GM18499 (cell line): Measurements from ENCODE around the gene TSC22D1.
"Not testable (repeated sequence)": the region's sequence is repeated elsewhere in the genome, so short reads cannot be mapped to it uniquely, and the experiment has no call there.

Source experiments
- ATAC-seq: cut with Tn5 transposase; IDR thresholded peaks from one replicate; pipeline ENCODE4 v1.9.1; 2021; ENCODE audit warnings: moderate number of reproducible peaks; ENCODE audit not compliant: insufficient read depth, unreplicated experiment

Gene TSC22D1

DNA sequence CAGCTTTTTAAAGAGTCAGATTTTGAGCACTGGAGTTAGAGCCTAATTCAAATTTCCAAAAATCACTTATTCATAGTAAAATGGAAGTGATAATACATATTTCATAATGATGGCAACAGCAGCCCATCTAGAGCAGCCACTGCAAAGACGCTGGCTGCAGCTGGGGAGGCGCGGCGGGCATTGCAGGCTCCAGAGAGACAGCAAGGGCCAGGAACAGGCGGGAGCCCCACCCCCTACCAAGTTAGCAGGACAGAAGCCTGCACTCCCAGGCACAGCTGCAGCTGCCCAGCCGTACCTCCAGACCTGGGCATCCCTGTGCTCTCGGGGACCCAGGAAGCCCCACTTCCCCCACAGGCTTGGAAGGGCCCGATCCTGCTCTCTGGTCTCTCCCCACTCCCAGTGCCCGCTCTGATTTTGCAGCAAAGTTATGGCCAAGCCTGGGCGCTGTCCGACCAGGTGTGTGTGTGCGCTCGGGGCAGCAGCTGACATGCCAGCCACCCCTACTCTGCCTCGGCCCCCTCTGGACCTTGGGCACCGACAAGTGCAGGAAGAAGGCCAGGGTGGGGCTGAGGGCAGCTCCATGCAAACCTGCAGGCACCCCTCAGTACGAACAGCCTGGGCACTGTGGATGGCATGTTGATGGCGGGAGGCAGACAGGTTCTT, 117.7 kb downstream of the TSC22D1 start:
- no peak for ATAC-seq

DNA sequence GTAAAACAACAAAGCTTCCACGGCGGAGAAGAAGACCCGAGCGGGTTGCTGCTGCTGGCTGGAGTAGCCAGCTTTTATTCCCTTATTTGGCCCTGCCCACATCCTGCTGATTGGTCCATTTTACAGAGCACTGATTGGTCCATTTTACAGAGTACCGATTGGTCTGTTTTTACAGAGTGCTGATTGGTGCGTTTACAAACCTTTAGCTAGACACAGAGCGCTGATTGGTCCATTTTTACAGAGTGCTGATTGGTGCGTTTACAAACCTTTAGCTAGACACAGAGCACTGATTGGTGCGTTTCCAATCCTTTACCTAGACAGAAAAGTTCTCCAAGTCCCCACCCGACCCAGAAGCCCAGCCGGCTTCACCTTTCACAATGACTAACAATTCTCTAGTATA, 119.9 kb downstream of the TSC22D1 start:
- ATAC-seq = not testable (repeated sequence)

DNA sequence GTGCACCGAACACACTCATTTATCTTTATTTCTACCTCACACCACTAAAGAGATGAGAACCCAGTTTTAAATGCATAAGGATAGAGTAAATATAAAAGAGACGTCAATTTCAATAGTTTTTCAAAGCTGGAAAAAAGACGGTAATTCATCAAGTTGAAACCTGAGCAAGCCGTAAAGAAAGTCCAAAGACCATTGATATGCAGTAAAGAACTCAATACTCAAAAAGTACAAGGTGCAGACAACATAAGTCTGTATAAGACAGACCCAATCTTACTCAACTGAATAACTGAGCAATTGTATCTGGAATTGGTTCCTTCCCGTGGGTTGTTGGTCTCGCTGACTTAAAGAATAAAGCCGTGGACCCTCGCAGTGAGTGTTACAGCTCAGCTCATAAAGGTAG, 120.4 kb downstream of the TSC22D1 start:
- ATAC-seq = no peak

DNA sequence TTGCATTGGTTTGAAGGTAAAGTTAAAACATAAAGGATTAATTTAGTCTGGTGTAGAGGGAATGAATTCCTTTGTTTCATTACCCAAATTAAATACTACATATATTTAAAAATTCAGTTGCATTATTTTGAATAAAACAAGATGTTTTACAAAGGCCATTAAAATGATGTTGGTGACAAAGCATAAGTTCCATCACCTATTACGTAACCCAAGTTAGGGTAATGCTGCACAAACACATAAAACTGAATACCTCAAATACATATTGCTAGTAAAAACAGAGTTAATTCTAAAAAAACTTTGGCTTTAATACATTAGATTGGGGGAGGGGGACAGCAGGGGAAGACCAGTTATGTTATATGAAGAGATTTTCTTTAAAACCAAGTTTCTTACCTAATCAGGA, 122.2 kb downstream of the TSC22D1 start:
- ATAC-seq = no peak

DNA sequence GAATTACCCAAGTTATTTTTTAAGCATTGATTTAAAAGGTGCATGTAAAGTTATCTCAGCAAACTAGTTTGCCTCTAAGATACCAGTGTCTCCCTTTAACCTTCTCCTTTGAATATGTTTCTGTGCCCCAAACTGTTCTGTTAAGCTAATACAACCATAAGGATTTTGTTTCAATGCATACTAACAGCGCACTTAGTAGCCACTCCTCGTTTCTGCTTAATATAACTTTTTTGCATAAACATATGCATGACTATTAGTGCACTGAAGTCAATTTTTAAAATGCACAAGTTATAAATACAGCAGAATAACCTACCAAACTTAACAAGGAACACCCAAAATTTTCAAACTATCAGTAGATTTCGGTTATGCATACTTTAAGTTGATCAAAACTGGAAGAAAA, 123.1 kb downstream of the TSC22D1 start:
- ATAC-seq = no peak

DNA sequence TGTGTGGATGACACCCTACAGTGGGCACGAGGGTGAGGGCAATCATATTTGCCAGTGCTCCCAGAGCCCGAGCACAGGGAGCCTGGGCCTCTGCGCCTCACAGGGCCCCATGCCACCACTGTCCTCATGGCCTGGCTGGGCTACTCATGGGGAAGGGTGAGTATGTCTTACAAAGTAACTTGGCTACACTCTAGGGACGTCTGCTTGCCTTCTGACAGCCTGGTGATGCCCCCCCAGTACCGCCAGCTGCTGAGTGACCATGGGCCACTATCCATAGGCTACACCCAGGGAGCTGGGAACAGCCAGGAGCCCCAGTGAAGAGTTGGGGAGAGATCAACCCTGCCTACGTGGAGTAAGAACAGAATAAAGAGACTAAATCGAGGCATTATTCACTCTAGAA, 123.7 kb downstream of the TSC22D1 start:
- no peak for ATAC-seq

DNA sequence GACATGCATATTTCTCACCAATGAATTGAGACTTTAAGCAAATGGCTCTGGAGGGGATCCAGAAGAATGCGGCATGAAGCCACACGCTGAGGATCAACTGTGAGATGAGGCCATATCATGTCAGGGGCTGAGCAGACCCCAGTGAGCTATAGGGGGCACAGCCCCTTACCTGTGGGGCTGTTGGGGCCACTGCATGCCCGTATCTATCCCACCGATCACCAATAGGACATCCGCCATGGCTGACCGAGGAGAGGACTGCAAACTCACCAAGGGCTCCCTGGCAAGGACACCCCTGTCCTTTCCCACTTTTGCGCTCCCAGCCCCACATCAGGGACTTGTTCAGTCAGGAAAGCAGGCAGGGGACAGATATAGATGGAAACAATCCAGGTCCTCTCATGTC, 124.5 kb downstream of the TSC22D1 start:
- ATAC-seq = no peak

DNA sequence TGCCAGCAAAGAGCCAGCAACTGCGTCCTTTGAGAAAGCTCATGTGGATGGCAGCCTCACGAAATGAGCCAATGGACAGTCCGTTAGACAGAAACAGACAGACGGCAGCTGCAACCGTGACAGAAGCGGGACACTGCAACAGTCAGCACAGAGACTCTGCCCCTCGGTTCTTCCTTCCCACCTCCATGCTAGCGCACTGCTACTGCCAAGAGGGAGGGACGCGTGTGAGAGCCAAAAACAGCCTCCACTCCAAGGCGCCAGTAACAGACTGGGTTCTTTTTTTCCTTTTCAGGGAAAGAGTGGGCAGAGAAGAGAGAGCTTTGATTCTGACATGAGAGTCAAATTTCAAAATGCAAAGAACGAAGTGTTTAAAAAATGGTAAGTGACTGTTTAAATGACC, 125.0 kb downstream of the TSC22D1 start:
- no peak for ATAC-seq

DNA sequence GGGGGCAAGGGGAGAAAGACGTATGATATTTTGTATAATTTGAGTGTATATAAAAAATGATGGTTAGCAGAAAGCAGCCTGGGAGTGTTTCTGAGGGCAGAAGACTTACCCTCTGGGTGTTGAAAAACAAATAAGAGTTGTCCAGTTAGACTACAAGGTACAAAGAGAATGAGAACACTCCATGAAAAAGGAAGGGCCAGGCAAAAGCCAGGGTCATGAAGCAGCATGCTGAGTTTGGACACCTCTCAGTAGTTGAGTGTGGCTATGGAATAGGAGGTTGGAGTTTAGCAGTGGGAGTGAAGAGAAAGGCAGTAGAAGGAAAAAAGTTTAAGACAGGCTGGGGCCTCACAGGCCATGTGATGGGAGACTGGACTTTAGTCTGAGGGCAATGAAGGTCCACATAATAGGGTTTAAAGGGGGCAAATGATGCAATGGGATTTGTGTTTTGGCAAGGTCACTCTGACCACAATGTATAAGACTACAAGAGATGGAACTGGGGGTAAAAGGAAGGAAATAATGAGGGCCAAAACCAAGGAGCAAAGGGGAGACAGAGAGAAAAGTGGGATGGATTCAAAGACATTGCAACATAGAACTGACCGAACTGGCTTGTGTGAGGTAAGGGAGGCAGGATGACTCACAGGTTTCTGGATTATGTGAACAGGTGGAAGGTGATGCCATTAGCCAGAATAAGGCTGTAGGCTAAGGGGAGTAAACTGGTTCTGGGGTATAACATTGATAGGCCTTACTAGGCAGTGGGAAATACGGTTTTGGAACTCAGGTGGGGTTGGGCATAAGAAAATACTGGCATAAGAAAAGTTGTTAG, 125.9 kb downstream of the TSC22D1 start:
- ATAC-seq = no peak

DNA sequence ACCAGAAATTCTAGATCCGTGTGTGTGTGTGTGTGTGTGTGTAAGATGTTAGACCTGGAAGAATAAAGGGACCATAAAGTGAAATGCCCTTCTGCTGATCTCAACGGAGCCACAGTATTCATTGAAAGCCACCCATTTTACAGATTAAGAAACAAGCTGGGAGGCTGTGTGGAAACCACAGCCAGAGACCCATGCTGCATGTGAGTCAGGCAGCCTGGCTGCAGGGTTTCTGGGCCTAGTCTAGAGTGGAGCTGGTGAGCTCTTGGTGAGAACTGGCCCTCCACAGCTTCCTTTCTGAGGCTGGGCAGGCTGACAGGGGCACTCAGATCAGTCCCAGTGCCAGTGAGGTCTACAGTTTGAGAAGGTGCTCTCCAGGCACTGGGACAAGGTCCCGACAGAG, 127.3 kb downstream of the TSC22D1 start:
- no peak for ATAC-seq

DNA sequence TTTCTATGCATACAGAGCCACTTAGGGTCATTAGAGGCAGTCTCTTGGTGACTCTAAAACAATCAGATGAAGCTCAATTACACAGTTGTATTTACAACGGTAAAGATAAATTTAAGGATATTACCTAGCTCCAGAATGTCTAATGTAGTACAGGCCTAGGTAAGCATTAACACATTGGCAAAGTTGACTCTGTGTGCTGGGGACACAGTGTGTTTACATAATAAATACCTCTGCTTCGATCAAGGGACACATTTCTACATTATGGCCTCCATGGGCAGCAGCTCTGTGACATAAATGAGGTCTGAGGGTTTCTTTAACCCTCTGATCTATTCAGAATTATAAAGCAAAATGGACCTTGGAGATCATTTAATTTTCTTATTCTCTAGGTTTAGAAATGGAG, 127.8 kb downstream of the TSC22D1 start:
- ATAC-seq = no peak

DNA sequence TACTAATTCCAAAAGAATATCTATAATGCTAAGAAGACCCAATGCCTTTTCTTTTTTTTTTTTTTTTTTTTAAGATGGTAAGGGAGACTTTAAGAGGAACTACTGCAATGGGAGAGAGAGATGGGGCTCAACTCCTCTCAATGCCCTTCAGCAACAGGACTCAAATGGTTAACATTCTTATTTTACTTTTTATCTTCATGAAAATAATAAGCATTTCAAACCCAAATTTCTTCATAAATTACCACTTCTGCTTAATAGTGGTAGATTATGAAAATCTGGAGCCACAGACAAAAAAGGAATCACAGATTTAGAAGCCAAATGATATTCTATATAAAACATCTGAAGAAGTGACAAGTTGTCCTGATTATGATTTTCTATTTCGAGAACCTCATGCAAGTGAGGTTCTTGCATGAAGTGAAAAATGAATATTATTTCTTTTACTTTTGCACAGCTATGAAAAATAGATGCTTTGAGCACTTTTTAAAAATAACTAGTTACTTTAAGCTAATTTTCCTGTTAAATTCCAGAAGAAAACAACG, 128.3 kb downstream of the TSC22D1 start:
- no peak for ATAC-seq

DNA sequence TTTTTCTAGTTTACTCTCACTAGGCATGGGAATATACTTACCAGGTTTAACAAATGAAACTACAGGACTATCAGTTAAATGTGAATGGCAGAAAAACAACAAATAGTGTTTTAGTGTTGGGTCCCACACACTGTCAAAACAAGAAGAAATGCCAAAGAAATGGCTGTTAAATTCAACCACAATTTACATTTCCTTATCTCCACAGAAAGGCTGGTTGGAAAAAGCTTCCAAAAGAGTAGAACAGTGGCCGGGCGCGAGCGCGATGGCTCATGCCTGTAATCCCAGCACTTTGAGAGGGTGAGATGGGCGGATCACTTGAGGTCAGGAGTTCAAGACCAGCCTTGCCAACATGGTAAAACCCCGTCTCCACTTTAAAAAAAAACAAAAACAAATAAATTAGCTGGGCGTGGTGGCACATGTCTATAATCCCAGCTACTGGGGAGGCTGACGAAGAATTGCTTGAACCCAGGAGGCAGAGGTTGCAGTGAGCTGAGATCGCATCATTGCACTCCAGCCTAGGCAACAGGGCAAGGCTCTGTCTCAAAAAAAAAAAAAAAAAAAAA, 136.0 kb downstream of the TSC22D1 start:
- no peak for ATAC-seq

DNA sequence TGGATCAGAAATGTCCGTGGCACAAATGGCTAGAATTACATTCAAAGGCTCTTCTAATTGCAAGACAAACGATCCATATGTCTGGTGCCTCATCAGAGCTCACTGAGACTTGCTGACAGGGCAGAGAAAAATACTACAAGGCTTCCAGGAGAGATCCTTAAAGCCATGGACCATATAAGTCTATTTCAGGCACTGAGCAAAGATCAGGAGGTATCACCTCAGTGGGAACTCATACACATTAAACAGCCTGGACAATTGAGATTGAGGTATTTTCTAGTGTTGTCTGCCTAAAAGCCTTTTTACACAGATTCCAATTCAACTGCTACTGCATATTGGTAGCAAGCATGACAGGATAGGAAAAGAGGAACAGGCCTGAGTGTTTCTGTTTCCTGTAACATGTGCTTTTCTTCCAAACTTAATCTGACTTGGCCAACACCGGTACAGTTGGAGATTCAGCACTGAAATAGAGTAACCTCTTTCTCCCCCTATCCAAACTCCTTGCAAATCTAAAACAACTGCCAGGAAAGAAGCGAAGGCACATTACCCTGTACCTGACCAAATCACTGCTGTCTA, 136.6 kb downstream of the TSC22D1 start:
- no peak for ATAC-seq

DNA sequence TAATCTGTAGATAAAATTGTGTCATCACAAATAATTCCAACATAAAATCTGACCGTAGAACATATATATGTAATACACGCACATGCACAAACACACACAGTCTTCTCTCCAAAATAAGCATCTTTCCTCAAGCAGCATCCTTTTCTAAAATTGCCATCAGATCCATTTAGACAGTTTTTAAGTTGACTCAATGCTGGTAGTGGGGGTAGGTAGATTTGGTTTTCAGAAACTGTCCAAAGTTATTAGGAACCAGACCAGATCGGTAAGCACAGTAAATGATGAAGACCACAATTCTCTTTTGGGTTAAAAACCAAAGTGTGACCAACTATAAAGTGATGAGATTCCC, 137.9 kb downstream of the TSC22D1 start:
- ATAC-seq = no peak

DNA sequence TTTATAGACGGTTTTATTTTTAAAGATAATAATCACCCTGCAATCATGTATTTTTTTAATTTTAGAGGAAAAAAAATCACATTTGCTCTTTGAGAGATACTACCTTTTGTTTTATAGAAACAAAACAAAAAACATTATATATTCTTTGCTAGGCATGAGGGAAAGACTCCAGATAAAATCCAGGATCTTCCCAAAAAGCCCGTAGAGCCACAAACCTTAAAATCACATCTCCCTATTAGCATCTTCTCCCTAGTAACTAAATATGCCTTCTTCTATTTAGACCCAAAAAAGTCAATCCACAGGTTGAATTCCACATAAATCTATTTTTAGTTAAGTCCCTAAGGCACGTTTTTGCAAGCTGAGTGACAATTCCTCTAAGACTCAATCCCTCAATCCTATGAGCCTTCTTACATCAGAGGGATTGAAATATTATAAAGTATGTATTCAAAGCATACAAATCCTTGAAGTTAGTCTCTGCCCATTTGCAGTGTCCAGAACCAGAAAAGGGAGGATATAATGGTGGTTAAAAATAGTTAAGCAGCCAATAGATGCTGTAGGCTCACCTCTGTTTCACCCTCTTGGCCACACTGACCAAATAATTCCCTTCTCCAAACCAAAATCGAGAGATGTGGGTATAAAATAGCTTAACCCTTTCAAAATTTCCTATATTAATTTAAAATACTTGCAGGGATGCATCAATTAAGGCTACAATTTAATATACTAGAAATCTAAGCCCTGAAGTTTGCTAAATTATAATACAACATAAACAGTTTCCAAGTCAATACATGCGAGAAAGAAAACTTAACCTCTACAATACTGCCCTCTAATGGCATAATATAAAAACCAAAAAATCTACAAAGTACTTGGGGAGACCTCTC, 138.5 kb downstream of the TSC22D1 start:
- no peak for ATAC-seq

DNA sequence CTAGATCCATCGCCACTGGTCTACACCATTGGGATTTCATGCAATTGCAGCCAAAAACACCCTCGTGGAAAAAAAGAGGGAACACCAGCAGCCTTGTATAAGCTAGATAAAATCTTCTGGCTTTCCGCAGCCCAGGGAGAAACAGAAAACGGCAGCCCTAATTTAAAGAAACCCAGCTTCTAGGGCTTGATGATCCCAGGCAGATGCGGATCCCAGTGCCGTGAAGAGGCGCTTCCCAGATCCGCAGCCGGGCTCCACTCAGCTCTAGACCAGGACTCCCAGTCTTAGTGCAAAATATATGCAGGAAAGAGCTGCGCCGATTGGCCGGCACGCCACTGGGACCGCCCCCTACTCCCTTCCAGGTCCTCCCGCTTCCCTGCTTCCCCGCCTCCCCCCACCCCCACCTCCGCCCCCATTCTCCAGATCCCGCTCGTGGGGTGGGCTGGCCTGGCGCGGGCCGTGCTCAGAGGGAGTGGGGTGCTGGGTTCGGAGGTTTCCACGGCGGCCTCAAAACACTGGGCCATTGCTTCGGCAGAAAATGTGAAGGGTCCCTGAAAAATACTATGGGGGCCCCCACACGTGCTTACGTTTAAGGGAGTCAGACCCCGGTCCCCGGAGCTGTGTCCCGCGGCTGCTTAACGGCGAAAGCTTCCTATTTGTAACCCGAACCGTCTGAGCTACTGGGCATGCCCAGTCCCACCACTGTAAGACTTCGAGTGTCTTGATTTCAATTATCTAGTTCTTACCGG, 139.4 kb downstream of the TSC22D1 start:
- no peak for ATAC-seq

DNA sequence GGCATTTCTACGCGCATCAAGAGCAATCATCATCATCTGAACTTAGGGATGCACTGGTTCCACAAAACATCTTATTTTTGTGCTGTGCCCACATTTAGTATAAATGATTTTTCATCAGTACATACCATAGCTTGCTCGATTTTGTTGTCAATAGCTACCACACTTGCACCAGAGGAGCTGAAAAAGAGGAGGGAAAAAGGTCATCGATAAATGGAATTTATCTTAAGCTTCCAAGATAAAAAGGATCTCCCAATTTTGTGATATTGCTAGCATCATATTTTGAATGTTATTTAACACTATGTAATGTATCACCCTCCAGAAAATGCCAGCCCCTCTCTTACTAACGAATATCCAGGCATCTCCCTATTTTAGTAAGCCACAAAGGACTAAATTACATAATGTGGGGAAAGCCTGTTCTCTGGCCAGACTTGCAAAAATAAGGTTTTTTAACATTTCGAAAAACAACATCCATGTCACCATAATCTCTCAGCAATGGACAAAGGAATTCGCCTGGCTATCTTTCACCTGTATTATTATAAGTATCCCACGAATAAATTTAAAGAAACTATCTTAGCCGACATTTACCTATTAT, 140.1 kb downstream of the TSC22D1 start:
- no peak for ATAC-seq
